ENCODE measurements around the gene FAM83B.
"Not testable (repeated sequence)": the region's sequence is repeated elsewhere in the genome, so short reads cannot be mapped to it uniquely, and the experiment has no call there.

The FAM83B gene

GRCh38 chr6:54817834-54818233 is 28.7 kb upstream of the FAM83B start (continued):
- TF ChIP-seq ZBTB11 (tag by site-specific recombination; conservative IDR thresholded peaks at IDR 0.05; ENCODE audit: low read depth) = no peak
- no peak for TF ChIP-seq ZNF362 (tag by site-specific recombination; IDR thresholded peaks at IDR 0.05)
- TF ChIP-seq ZNF239 (tag by site-specific recombination; IDR thresholded peaks at IDR 0.05) = no peak
- no peak for TF ChIP-seq ZNF514 (tag by site-specific recombination; IDR thresholded peaks at IDR 0.05)

GRCh38 chr6:54824225-54824624 is 22.3 kb upstream of the FAM83B start:
- CTCF ChIA-PET = interaction anchor here (1.1 kb wide), 1 partner anchor 106 kb away, joined by 3 read pairs; no protein-coding TSS in a partner anchor
- H3K4me1 ChIP-seq (ENCODE audit: control insufficient read depth, insufficient read depth, low read length); H3K36me3 ChIP-seq (ENCODE audit: control insufficient read depth in 2 of 2, insufficient read depth in 1 of 2, low read length in 2 of 2); POLR2A ChIA-PET; H3K27ac ChIP-seq (ENCODE audit: extremely low read depth, low read depth, low read length); H3K4me3 ChIP-seq (ENCODE audit: low read depth, low read length); H3K9me3 ChIP-seq (ENCODE audit: control insufficient read depth, insufficient read depth, low read depth, low read length): not testable (repeated sequence)

GRCh38 chr6:54827010-54827409 is 19.6 kb upstream of the FAM83B start:
- CTCF ChIA-PET = interaction anchor here (0.7 to 1.1 kb wide), 2 partner anchors 9 to 14 kb away, joined by 3 to 4 read pairs; no protein-coding TSS in a partner anchor
- no peaks in the 10 kb centered on the region for H3K4me1 ChIP-seq (ENCODE audit: control insufficient read depth, insufficient read depth, low read length)
- no peaks in the 10 kb centered on the region for H3K9me3 ChIP-seq (ENCODE audit: control insufficient read depth, insufficient read depth, low read depth, low read length)
- POLR2A ChIA-PET = no interaction called here
- no peak overlapping the region for H3K4me3 ChIP-seq (ENCODE audit: low read depth, low read length)
- no peak overlapping the region for H3K27ac ChIP-seq (ENCODE audit: extremely low read depth, low read depth, low read length)
- H3K36me3 ChIP-seq (ENCODE audit: control insufficient read depth in 2 of 2, insufficient read depth in 1 of 2, low read length in 2 of 2) = no peaks in the 10 kb centered on the region
- TF ChIP-seq ZNF645 (tag by site-specific recombination; IDR thresholded peaks at IDR 0.05) (no peak), ZNF639 (tag by site-specific recombination; IDR thresholded peaks at IDR 0.05) (no peak), KLF17 (tag by site-specific recombination; IDR thresholded peaks at IDR 0.05) (no peak), ZNF521 (tag by site-specific recombination; IDR thresholded peaks at IDR 0.05) (no peak), PRDM2 (tag by site-specific recombination; IDR thresholded peaks at IDR 0.05; ENCODE audit: borderline replicate concordance) (no peak), SCRT1 (tag by site-specific recombination; IDR thresholded peaks at IDR 0.05; ENCODE audit: borderline replicate concordance) (no peak), KLF7 (tag by site-specific recombination; IDR thresholded peaks at IDR 0.05; ENCODE audit: borderline replicate concordance) (no peak), ZNF792 (tag by site-specific recombination; IDR thresholded peaks at IDR 0.05) (no peak), TCF7L2 (IDR thresholded peaks at IDR 0.05; ENCODE audit: borderline replicate concordance, low read depth, low read length) (no peak)

Data from HEK293 (cell line).